CD14-positive monocyte (primary cell): ENCODE results near the gene SPCS1. TPM values are rescaled to one million over a fixed set of nuclear protein-coding genes. Genes with fewer than 3 reads are reported as not detected.

Experiments used
- DNase-seq, 3 donors: peaks; one replicate each; pipeline ENCODE4 v3.0.0-alpha.2; 2011 to 2022
- H2AFZ ChIP-seq: 2 replicates; pipeline ENCODE4 v1.6.0; 2012; ENCODE audit warnings: mild to moderate bottlenecking, low read depth, low read length, inconsistent platforms; ENCODE audit not compliant: insufficient read depth, poor library complexity, severe bottlenecking
- H3K27ac ChIP-seq, 2 donors: 1 replicate in 1 of 2; 2 replicates in 1 of 2; pipeline ENCODE4 v1.5.1; 2012 to 2013; ENCODE audit warnings: low read length in 2 of 2, control low read depth in 1 of 2, inconsistent platforms in 1 of 2, low read depth in 1 of 2, mild to moderate bottlenecking in 1 of 2
- H3K27me3 ChIP-seq, 2 donors: one replicate each; pipeline versions ENCODE4 v1.6.0 to v1.6.1; 2011 to 2013; ENCODE audit warnings: low read length in 2 of 2; ENCODE audit not compliant: control insufficient read depth in 2 of 2, insufficient read depth in 2 of 2
- H3K36me3 ChIP-seq, 2 donors: replicated peaks in 1 of 2; 1 replicate in 1 of 2; 2 replicates in 1 of 2; pipeline versions ENCODE4 v1.5.1 to v1.6.1; 2012 to 2013; ENCODE audit warnings: low read length in 2 of 2, control low read depth in 1 of 2, inconsistent platforms in 1 of 2, mild to moderate bottlenecking in 1 of 2; ENCODE audit not compliant: insufficient read depth in 2 of 2, control insufficient read depth in 1 of 2
- H3K4me1 ChIP-seq, 2 donors: 1 replicate in 1 of 2; 2 replicates in 1 of 2; pipeline versions ENCODE4 v1.5.1 to v1.6.1; 2012 to 2013; ENCODE audit warnings: low read length in 2 of 2, control low read depth in 1 of 2, inconsistent platforms in 1 of 2, mild to moderate bottlenecking in 1 of 2, moderate library complexity in 1 of 2; ENCODE audit not compliant: insufficient read depth in 2 of 2, control insufficient read depth in 1 of 2
- H3K4me2 ChIP-seq: replicated peaks from 2 replicates; pipeline ENCODE3; 2012; ENCODE audit warnings: low read length, moderate library complexity, mild to moderate bottlenecking; ENCODE audit not compliant: poor library complexity, severe bottlenecking; ENCODE audit errors: extremely low read depth
- H3K4me3 ChIP-seq, 3 experiments: fragments of 200-600 bp in 1 of 3; sonication (generic) in 1 of 3; replicated peaks in 1 of 3; 1 replicate in 2 of 3; 2 replicates in 1 of 3; pipeline ENCODE4 v1.5.1; 2011 to 2013; ENCODE audit warnings: low read length in 3 of 3, mild to moderate bottlenecking in 3 of 3, control low read depth in 2 of 3, low read depth in 2 of 3, inconsistent platforms in 1 of 3, moderate library complexity in 1 of 3
- H3K79me2 ChIP-seq: 2 replicates; pipeline ENCODE4 v1.6.0; 2012; ENCODE audit warnings: mild to moderate bottlenecking, control low read depth, inconsistent platforms, low read length, moderate library complexity; ENCODE audit not compliant: insufficient read depth
- H3K9ac ChIP-seq: 2 replicates; pipeline ENCODE4 v1.6.0; 2017; ENCODE audit warnings: low read length, mild to moderate bottlenecking; ENCODE audit not compliant: insufficient read depth, poor library complexity, severe bottlenecking
- H3K9me3 ChIP-seq, 2 donors: replicated peaks in 1 of 2; 1 replicate in 1 of 2; 2 replicates in 1 of 2; pipeline versions ENCODE4 v1.5.1 to v1.6.1; 2012 to 2013; ENCODE audit warnings: low read length in 2 of 2, control low read depth in 1 of 2; ENCODE audit not compliant: control insufficient read depth in 1 of 2, insufficient read depth in 1 of 2
- H4K20me1 ChIP-seq: 2 replicates; pipeline ENCODE4 v1.6.0; 2012; ENCODE audit warnings: mild to moderate bottlenecking, low read length, control low read depth, moderate library complexity; ENCODE audit not compliant: insufficient read depth
- H3K27ac Mint-ChIP-seq, 7 donors: one replicate each; pipeline ENCODE4 v1.8.0; 2020; ENCODE audit warnings: mild to moderate bottlenecking in 7 of 7, mixed read lengths in 7 of 7, moderate library complexity in 6 of 7, inconsistent platforms in 2 of 7
- H3K27me3 Mint-ChIP-seq, 3 donors: one replicate each; pipeline ENCODE4 v1.8.0; 2021 to 2022; ENCODE audit warnings: low read depth in 3 of 3, mild to moderate bottlenecking in 3 of 3, mixed read lengths in 3 of 3, moderate library complexity in 3 of 3, inconsistent platforms in 1 of 3
- H3K36me3 Mint-ChIP-seq, 2 donors: one replicate each; pipeline ENCODE4 v1.8.0; 2020; ENCODE audit warnings: mixed read lengths in 2 of 2, inconsistent platforms in 1 of 2, mild to moderate bottlenecking in 1 of 2
- H3K4me1 Mint-ChIP-seq: one replicate; pipeline ENCODE4 v1.8.0; 2020; ENCODE audit warnings: mild to moderate bottlenecking, mixed read lengths
- H3K4me3 Mint-ChIP-seq, 2 donors: one replicate each; pipeline ENCODE4 v1.8.0; 2020; ENCODE audit warnings: mild to moderate bottlenecking in 2 of 2, mixed read lengths in 2 of 2, moderate library complexity in 1 of 2
- H3K9me3 Mint-ChIP-seq, 7 donors: one replicate each; pipeline ENCODE4 v1.8.0; 2020 to 2022; ENCODE audit warnings: mixed read lengths in 7 of 7, mild to moderate bottlenecking in 6 of 7, moderate library complexity in 6 of 7, inconsistent platforms in 2 of 7
- WGBS: methylation state at CpG from one replicate; pipeline ENCODE4 v1.1.5; 2013; ENCODE audit warnings: missing lambda C conversion rate; ENCODE audit not compliant: insufficient coverage; 5-methylcytosine and 5-hydroxymethylcytosine counted together
- intact Hi-C, 2 donors: fragments of 100-400 bp; cut with micrococcal nuclease; formaldehyde crosslinking; loops; one replicate each; pipeline versions ENCODE4 v1.15.0 to v1.15.1; 2023
- polyA plus RNA-seq, 3 donors: library from polyadenylated mRNA; depleted of rRNA in 1 of 3; unstranded in 2 of 3; stranded (reverse) in 1 of 3; fragments of 300-500 nt in 2 of 3; fragments of >200 nt in 1 of 3; fragmentation: Illumina TruSeq in 2 of 3; gene quantifications; 1 replicate in 2 of 3; 2 replicates in 1 of 3; pipeline ENCODE4 v1.2.3, GENCODE V29; 2012 to 2021
- TF ChIP-seq, protein P1 (sequence below): fragments of 200-600 bp; IDR thresholded peaks from one replicate; pipeline ENCODE4 v1.8.0; 2022; ENCODE audit warnings: antibody characterized with exemption, mild to moderate bottlenecking

Gene SPCS1
- polyA plus RNA-seq, 3 donors: 99.0 to 242 (median 228) TPM

DNA sequence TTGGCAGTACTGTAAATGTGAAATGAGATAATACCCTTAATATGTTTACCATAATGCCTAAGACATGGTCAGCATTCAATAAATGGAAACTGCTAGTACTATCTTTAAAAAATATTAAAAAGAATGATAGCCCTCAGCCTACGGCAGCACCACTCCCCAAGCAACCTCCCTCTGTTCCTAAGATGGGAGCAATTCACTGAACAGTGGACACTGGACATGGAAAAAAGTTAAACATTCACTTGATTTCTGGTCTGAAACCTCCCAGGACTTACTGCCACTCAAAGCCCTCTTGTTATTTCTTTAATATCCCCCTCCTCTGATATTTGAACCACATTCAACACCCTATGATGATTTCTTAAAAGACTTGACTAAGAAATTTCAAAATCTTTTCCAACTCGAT, 37.8 kb downstream of the SPCS1 start:
- intact Hi-C loops: loop anchor here (2.0 to 10.0 kb wide), 4 partner anchors 55 to 331 kb away; no protein-coding TSS in a partner anchor
- Mint-ChIP-seq H3K27me3 (peaks cover 0 to 1% (median 0%) of the 10 kb centered on the region in 3 donors), H3K4me3 (no peak overlapping the region), H3K9me3 (no peaks in the 10 kb centered on the region), H3K4me1 (no peaks in the 10 kb centered on the region), H3K36me3 (peaks cover 77 to 91% of the 10 kb centered on the region in 2 donors), H3K27ac (peak overlapping the region in 3 of 7 donors; percentile 57 to 64 (median 58))
- no peak overlapping the region for H3K9ac ChIP-seq
- no peak overlapping the region for H3K27ac ChIP-seq
- no peak overlapping the region for H3K4me2 ChIP-seq
- TF ChIP-seq, protein P1, sequence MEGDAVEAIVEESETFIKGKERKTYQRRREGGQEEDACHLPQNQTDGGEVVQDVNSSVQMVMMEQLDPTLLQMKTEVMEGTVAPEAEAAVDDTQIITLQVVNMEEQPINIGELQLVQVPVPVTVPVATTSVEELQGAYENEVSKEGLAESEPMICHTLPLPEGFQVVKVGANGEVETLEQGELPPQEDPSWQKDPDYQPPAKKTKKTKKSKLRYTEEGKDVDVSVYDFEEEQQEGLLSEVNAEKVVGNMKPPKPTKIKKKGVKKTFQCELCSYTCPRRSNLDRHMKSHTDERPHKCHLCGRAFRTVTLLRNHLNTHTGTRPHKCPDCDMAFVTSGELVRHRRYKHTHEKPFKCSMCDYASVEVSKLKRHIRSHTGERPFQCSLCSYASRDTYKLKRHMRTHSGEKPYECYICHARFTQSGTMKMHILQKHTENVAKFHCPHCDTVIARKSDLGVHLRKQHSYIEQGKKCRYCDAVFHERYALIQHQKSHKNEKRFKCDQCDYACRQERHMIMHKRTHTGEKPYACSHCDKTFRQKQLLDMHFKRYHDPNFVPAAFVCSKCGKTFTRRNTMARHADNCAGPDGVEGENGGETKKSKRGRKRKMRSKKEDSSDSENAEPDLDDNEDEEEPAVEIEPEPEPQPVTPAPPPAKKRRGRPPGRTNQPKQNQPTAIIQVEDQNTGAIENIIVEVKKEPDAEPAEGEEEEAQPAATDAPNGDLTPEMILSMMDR: no peak
- no peaks in the 10 kb centered on the region for H3K4me1 ChIP-seq
- no peaks in the 10 kb centered on the region for H4K20me1 ChIP-seq
- H2AFZ ChIP-seq: no peak overlapping the region
- no peaks in the 10 kb centered on the region for H3K9me3 ChIP-seq
- no peak for DNase-seq
- no peaks in the 10 kb centered on the region for H3K27me3 ChIP-seq
- no peak overlapping the region for H3K4me3 ChIP-seq
- WGBS: 75% methylated on average over 1 of the region's 2 CpGs
- no peaks in the 10 kb centered on the region for H3K79me2 ChIP-seq
- peaks cover 78 to 92% of the 10 kb centered on the region in 2 donors for H3K36me3 ChIP-seq

DNA sequence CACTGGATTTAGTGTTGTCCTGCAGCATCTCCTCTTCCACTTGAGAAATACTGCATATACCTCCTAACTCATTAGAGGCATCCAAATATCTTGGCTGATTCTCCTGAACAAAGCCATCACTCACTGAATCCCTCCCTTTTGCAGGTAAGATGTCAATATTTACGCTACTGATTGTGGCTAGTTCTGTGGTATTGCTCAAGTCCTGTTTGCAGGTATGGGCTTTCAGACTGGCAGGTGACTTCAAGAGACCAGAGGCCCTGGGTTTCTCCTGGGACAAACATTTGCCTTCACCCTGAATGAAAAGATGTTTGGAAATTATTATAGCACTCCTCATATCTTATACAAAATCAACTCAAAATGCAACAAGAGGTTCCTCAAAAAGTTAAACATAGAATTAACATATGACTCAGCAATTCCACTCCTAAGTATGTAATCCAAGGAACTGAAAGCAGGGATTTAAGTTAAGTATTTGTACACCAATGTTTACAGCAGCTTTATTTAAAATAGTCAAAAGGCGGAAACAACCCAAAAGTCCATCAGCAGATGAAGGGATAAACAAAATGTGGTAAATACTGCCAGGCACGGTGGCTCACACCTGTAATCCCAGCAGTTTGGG, 46.2 kb downstream of the SPCS1 start:
- Histone ChIP-seq H3K27me3 (no peaks in the 10 kb centered on the region), H2AFZ (no peak overlapping the region), H3K4me3 (peak overlapping the region in 1 of 3 experiments; percentile 3), H3K27ac (peak overlapping the region; percentile 65 to 71), H3K9ac (no peak overlapping the region), H3K79me2 (no peaks in the 10 kb centered on the region), H3K9me3 (no peaks in the 10 kb centered on the region), H4K20me1 (no peaks in the 10 kb centered on the region), H3K4me1 (peaks cover 12 to 17% of the 10 kb centered on the region in 2 donors), H3K4me2 (peak overlapping the region; percentile 19), H3K36me3 (peaks cover 56 to 86% of the 10 kb centered on the region in 2 donors)
- peak; percentile 27 to 52 (median 47) for DNase-seq
- TF ChIP-seq, protein P1: no peak
- peaks cover 14% of the 10 kb centered on the region for H3K4me1 Mint-ChIP-seq
- intact Hi-C loops: no loop called here
- no CpG with 5 or more reads among the region's 3 CpGs for WGBS
- peaks cover 68 to 92% of the 10 kb centered on the region in 2 donors for H3K36me3 Mint-ChIP-seq
- peak overlapping the region; percentile 81 to 94 (median 88) for H3K27ac Mint-ChIP-seq
- H3K27me3 Mint-ChIP-seq: no peaks in the 10 kb centered on the region
- H3K4me3 Mint-ChIP-seq: peak overlapping the region in 1 of 2 donors; percentile 7
- no peaks in the 10 kb centered on the region for H3K9me3 Mint-ChIP-seq
